ENCODE data around the gene AQP5. TPM values are rescaled to one million over a fixed set of nuclear protein-coding genes. Genes with fewer than 3 reads are reported as not detected.

AQP5 gene
- total and polyA plus RNA-seq, 2 of the 8 experiments (the other 6 are each of a cell fraction or from before 2014, with no cell fraction given), result 2.5 to 3.2 TPM

- FAIRE-seq (no peak), DNase-seq (ENCODE audit: low read depth in 1 of 2, low spot score in 2 of 2) (no peak)
- Histone ChIP-seq H3K23me2 (ENCODE audit: low read depth, low read length) (no peaks in the 10 kb centered on the region), H3K56ac (replicated peaks; ENCODE audit: insufficient read length, low read depth, low read length) (no peak overlapping the region), H3K9ac (replicated peaks in 1 of 4; ENCODE audit: extremely low read depth in 1 of 4, low read depth in 3 of 4, low read length in 3 of 4) (no peak overlapping the region), H3K27me3 (replicated peaks in 1 of 4; ENCODE audit: control insufficient read depth in 3 of 4, extremely low read depth in 1 of 4, insufficient read depth in 3 of 4, low read length in 3 of 4) (no peaks in the 10 kb centered on the region), H2BK5ac (ENCODE audit: low read depth, low read length) (no peak overlapping the region), H3K79me1 (ENCODE audit: low read depth, low read length) (no peaks in the 10 kb centered on the region), H3K9me3 (ENCODE audit: insufficient read depth in 2 of 2, low read depth in 1 of 2, low read length in 1 of 2) (no peaks in the 10 kb centered on the region), H3K79me2 (ENCODE audit: control insufficient read depth in 1 of 2, insufficient read depth in 2 of 2, low read length in 2 of 2) (no peaks in the 10 kb centered on the region), H3K27ac (ENCODE audit: low read depth, low read length) (no peak overlapping the region), H3K23ac (ENCODE audit: insufficient read length) (no peak overlapping the region), H2AK5ac (ENCODE audit: low read depth, low read length) (no peak overlapping the region), H4K5ac (ENCODE audit: insufficient read length, low read depth, low read length) (no peak overlapping the region), H2BK12ac (ENCODE audit: low read depth, low read length) (no peak overlapping the region), H3K18ac (ENCODE audit: extremely low read depth, low read length) (no peak overlapping the region), H3K4me2 (ENCODE audit: insufficient read depth in 1 of 2, low read depth in 2 of 2, low read length in 2 of 2) (no peak overlapping the region), H3K4me3 (ENCODE audit: extremely low read depth in 1 of 4, insufficient read depth in 2 of 4, low read depth in 3 of 4, low read length in 4 of 4) (no peak overlapping the region), H2AFZ (ENCODE audit: low read length) (no peak overlapping the region), H3K4me1 (replicated peaks in 1 of 4; ENCODE audit: control insufficient read depth in 3 of 4, insufficient read depth in 4 of 4, low read length in 3 of 4) (peaks cover 0 to 9% (median 3%) of the 10 kb centered on the region in 4 experiments; a peak in 4 of 7 replicates), H2BK15ac (ENCODE audit: low read length) (no peak overlapping the region), H4K20me1 (replicated peaks in 1 of 2; ENCODE audit: control insufficient read depth in 1 of 2, insufficient read depth in 2 of 2, low read length in 2 of 2) (no peaks in the 10 kb centered on the region), H2BK20ac (ENCODE audit: low read length) (no peak overlapping the region), H3K14ac (ENCODE audit: insufficient read length) (no peak overlapping the region), H4K91ac (replicated peaks; ENCODE audit: insufficient read length, low read length) (no peak overlapping the region), H2BK120ac (replicated peaks; ENCODE audit: low read depth, low read length) (no peak overlapping the region), H4K8ac (ENCODE audit: extremely low read depth, insufficient read depth, low read length) (no peak overlapping the region), H3K4ac (replicated peaks; ENCODE audit: insufficient read length, low read depth, low read length) (no peak overlapping the region), H3K36me3 (ENCODE audit: control insufficient read depth in 2 of 4, insufficient read depth in 4 of 4, low read length in 3 of 4) (no peaks in the 10 kb centered on the region)
- ChIA-PET POLR2A (ENCODE audit: partially characterized antibody) (no interaction called here), CTCF (ENCODE audit: partially characterized antibody) (interaction anchor here (1.0 to 23.0 kb wide), 7 partner anchors 4 to 92 kb away, joined by 3 to 420 read pairs (median 8); partner anchors contain the start of genes AQP5, AQP6 and ASIC1)
- WGBS, 2 experiments (ENCODE audit: extremely low coverage in 1 of 2, insufficient coverage in 1 of 2, insufficient read length in 1 of 2, insufficient replicate concordance in 2 of 2, low coverage in 1 of 2, low lambda C conversion rate in 2 of 2, missing lambda C conversion rate in 1 of 2), result 100% methylated on average over 2 of the region's 2 CpGs; no CpG with 5 or more reads in 1 of the 2 experiments
- no peak for TF ChIP-seq SUZ12 (IDR thresholded peaks at IDR 0.05; ENCODE audit: low read length)
Observed at GRCh38 chr12:49976557-49976956, 14.9 kb downstream of the AQP5 start.

Data from H1 (cell line).